ENCODE results near the gene MRPS22. TPM values are rescaled to one million over a fixed set of nuclear protein-coding genes. Genes with fewer than 3 reads are reported as not detected.
A peak's percentile ranks its signal among the peaks of the same experiment; 100 is the strongest.

The MRPS22 gene
- total RNA-seq, 1 experiment from 2014 or later: 95.1 TPM

DNA sequence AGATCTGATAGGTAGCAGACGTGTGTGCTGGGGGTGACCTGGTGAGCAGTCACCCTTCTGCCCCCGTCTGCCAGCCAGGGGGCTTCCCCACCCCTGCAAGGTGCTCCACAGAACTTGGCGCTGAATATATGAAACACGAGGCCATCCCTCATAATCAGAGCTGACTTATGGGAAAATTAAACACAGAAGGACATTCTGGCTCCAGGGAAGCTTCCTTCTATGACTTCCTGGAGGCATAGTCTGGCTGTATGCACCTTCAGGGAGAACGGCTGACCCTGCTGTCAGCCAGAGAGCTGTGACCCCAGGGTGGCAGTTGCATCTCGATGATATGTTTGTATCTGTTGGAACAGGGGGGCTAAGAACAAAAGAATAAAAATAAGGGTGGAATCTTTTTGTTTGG is 26.6 kb upstream of the MRPS22 start:
- RAD21 ChIA-PET (ENCODE audit: low non-redundant PET in 1 of 2, low total read pairs in 2 of 2, uncharacterized antibody in 2 of 2, unreplicated experiment in 2 of 2): interaction anchor here in 1 of 2 experiments (0.7 to 2.7 kb wide), 2 partner anchors 14 to 205 kb away, joined by 3 to 7 read pairs; no protein-coding TSS in a partner anchor
- CTCF ChIA-PET: interaction anchor here (1.1 to 5.5 kb wide), 5 partner anchors 8 to 394 kb away, joined by 4 to 66 read pairs (median 31); no protein-coding TSS in a partner anchor
- POLR2A ChIA-PET: interaction anchor here (0.7 to 15.9 kb wide), 3 partner anchors 8 to 16 kb away, joined by 3 to 198 read pairs (median 34); no protein-coding TSS in a partner anchor

More for the DNA sequence above, 26.6 kb upstream of the MRPS22 start:
- Histone ChIP-seq H3K4me1 (ENCODE audit: control insufficient read depth in 1 of 2, insufficient read depth in 2 of 2, low read length in 2 of 2) (peaks cover 77 to 97% of the 10 kb centered on the region in 2 experiments), H3K4me2 (ENCODE audit: low read length) (peak overlapping the region; percentile 72), H3K36me3 (ENCODE audit: control insufficient read depth in 1 of 2, insufficient read depth in 2 of 2, low read length in 2 of 2) (no peaks in the 10 kb centered on the region), H3K27me3 (ENCODE audit: insufficient read depth, low read length) (no peaks in the 10 kb centered on the region), H4K20me1 (ENCODE audit: insufficient read depth) (no peaks in the 10 kb centered on the region), H3K79me2 (ENCODE audit: insufficient read depth, low read length) (peaks cover 4% of the 10 kb centered on the region; the same call in 1 of the 2 replicates), H3K27ac (ENCODE audit: low read depth, low read length) (peak overlapping the region; percentile 94), H3K4me3 (replicated peaks in 1 of 2; ENCODE audit: low read depth in 1 of 2, low read length in 2 of 2) (no peak overlapping the region), H2AFZ (ENCODE audit: low read depth, low read length, poor library complexity, severe bottlenecking) (no peak overlapping the region), H3K9ac (ENCODE audit: low read length) (peak overlapping the region; percentile 62), H3K9me2 (ENCODE audit: insufficient read depth) (no peaks in the 10 kb centered on the region), H3K9me3 (ENCODE audit: control insufficient read depth in 1 of 2, insufficient read depth in 1 of 2, low read depth in 1 of 2, low read length in 2 of 2) (no peaks in the 10 kb centered on the region)
- no peak for TF ChIP-seq POLR2AphosphoS5 (IDR thresholded peaks at IDR 0.05; ENCODE audit: low read depth, low read length)
- TF ChIP-seq, protein P1, sequence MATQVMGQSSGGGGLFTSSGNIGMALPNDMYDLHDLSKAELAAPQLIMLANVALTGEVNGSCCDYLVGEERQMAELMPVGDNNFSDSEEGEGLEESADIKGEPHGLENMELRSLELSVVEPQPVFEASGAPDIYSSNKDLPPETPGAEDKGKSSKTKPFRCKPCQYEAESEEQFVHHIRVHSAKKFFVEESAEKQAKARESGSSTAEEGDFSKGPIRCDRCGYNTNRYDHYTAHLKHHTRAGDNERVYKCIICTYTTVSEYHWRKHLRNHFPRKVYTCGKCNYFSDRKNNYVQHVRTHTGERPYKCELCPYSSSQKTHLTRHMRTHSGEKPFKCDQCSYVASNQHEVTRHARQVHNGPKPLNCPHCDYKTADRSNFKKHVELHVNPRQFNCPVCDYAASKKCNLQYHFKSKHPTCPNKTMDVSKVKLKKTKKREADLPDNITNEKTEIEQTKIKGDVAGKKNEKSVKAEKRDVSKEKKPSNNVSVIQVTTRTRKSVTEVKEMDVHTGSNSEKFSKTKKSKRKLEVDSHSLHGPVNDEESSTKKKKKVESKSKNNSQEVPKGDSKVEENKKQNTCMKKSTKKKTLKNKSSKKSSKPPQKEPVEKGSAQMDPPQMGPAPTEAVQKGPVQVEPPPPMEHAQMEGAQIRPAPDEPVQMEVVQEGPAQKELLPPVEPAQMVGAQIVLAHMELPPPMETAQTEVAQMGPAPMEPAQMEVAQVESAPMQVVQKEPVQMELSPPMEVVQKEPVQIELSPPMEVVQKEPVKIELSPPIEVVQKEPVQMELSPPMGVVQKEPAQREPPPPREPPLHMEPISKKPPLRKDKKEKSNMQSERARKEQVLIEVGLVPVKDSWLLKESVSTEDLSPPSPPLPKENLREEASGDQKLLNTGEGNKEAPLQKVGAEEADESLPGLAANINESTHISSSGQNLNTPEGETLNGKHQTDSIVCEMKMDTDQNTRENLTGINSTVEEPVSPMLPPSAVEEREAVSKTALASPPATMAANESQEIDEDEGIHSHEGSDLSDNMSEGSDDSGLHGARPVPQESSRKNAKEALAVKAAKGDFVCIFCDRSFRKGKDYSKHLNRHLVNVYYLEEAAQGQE (IDR thresholded peaks at IDR 0.05; ENCODE audit: low read depth): no peak
- BruUV-seq (replicated peaks): TSS peak; percentile 91
- ATAC-seq (no peak), DNase-seq (ENCODE audit: low read depth, low spot score) (no peak)
- intact Hi-C loops (cut with micrococcal nuclease): loop anchor here (10.0 kb wide), 1 partner anchor 722 kb away; the partner anchor contains the start of gene CEP70

All from HCT116 (cell line).